Neural cell (in vitro differentiated cells): ENCODE results near the gene FBP1.

ENCODE experiments used
- EP300 ChIP-seq: fragments of 450-650 bp; conservative IDR thresholded peaks from 2 replicates; pipeline ENCODE4 v1.6.1; 2014; ENCODE audit warnings: antibody characterized with exemption, mild to moderate bottlenecking, moderate library complexity; ENCODE audit not compliant: poor library complexity, severe bottlenecking
- RAD21 ChIP-seq: fragments of 450-650 bp; conservative IDR thresholded peaks from 2 replicates; pipeline ENCODE4 v1.6.1; 2014; ENCODE audit warnings: antibody characterized with exemption, mild to moderate bottlenecking, moderate library complexity
- TAF1 ChIP-seq: IDR thresholded peaks from 2 replicates; pipeline ENCODE4 v1.6.1; 2012; ENCODE audit warnings: low read depth
- TF ChIP-seq, protein P1 (sequence below): fragments of 450-650 bp; IDR thresholded peaks from 2 replicates; pipeline ENCODE4 v1.5.1; 2014; ENCODE audit warnings: antibody characterized with exemption, mild to moderate bottlenecking, moderate library complexity; ENCODE audit not compliant: poor library complexity, severe bottlenecking

DNA sequence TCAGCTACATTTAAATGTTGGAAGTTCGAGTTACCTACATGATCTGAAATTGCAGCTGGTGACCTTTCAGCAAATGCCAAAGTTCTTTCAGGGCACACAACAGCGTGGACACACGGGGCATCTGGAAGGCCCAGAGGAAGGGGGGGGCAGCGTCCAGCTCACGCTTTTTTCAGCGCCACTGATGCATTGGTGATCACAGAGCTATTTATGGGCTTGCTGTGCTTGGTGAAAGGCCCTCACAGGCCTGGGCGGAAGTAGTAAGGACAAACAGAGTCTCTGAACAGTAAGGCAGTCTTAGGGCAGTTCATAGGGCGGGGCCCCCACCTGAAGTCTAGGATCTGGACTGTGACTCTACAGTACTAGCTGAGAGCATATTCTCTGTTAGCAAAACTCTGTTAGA, 39.1 kb downstream of the FBP1 start:
- no peak for TF ChIP-seq TAF1
- TF ChIP-seq EP300 = no peak
- TF ChIP-seq, protein P1, sequence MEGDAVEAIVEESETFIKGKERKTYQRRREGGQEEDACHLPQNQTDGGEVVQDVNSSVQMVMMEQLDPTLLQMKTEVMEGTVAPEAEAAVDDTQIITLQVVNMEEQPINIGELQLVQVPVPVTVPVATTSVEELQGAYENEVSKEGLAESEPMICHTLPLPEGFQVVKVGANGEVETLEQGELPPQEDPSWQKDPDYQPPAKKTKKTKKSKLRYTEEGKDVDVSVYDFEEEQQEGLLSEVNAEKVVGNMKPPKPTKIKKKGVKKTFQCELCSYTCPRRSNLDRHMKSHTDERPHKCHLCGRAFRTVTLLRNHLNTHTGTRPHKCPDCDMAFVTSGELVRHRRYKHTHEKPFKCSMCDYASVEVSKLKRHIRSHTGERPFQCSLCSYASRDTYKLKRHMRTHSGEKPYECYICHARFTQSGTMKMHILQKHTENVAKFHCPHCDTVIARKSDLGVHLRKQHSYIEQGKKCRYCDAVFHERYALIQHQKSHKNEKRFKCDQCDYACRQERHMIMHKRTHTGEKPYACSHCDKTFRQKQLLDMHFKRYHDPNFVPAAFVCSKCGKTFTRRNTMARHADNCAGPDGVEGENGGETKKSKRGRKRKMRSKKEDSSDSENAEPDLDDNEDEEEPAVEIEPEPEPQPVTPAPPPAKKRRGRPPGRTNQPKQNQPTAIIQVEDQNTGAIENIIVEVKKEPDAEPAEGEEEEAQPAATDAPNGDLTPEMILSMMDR = no peak
- TF ChIP-seq RAD21 = no peak
